Left hindlimb (tissue), 1 donor: ENCODE data around the gene CTPS2.
"Not testable (repeated sequence)": the region's sequence is repeated elsewhere in the genome, so short reads cannot be mapped to it uniquely, and the experiment has no call there.

Experiments used
- DNase-seq: peaks from one replicate; pipeline ENCODE4 v3.0.0-alpha.2; 2018

CTPS2 gene

GRCh38 chrX:16651391-16652024 is 61.0 kb downstream of the CTPS2 start:
- DNase-seq = no peak

- no peak for DNase-seq
Observed at GRCh38 chrX:16649858-16650257, 62.6 kb downstream of the CTPS2 start, which contains the start of gene S100G. S100G (plus strand) TSS chrX:16650158; CDS start chrX:16651007, 849 bp downstream.

- no peak for DNase-seq
Observed at GRCh38 chrX:16646366-16647138, 65.9 kb downstream of the CTPS2 start.

- no peak for DNase-seq
Observed at GRCh38 chrX:16643176-16643575, 69.3 kb downstream of the CTPS2 start.

- DNase-seq = no peak
Observed at GRCh38 chrX:16640823-16641222, 71.6 kb downstream of the CTPS2 start.

- DNase-seq = no peak
Observed at GRCh38 chrX:16639966-16640365, 72.5 kb downstream of the CTPS2 start.

- DNase-seq = no peak
Observed at GRCh38 chrX:16638533-16638932, 73.9 kb downstream of the CTPS2 start.

GRCh38 chrX:16635596-16635995 is 76.9 kb downstream of the CTPS2 start:
- DNase-seq = no peak

- DNase-seq = no peak
Observed at GRCh38 chrX:16635040-16635439, 77.4 kb downstream of the CTPS2 start.

GRCh38 chrX:16633754-16634153 is 78.7 kb downstream of the CTPS2 start:
- DNase-seq = no peak

- no peak for DNase-seq
Observed at GRCh38 chrX:16629909-16630308, 82.6 kb downstream of the CTPS2 start.

GRCh38 chrX:16628946-16629595 is 83.4 kb downstream of the CTPS2 start:
- no peak for DNase-seq

GRCh38 chrX:16628511-16628910 is 84.0 kb downstream of the CTPS2 start:
- DNase-seq = not testable (repeated sequence)

GRCh38 chrX:16619024-16619423 is 93.4 kb downstream of the CTPS2 start:
- no peak for DNase-seq

- no peak for DNase-seq
Observed at GRCh38 chrX:16618422-16618821, 94.0 kb downstream of the CTPS2 start.

GRCh38 chrX:16617382-16617781 is 95.1 kb downstream of the CTPS2 start:
- no peak for DNase-seq

- no peak for DNase-seq
Observed at GRCh38 chrX:16612257-16612897, 100.1 kb downstream of the CTPS2 start.

- not testable (repeated sequence) for DNase-seq
Observed at GRCh38 chrX:16610654-16611053, 101.8 kb downstream of the CTPS2 start.

GRCh38 chrX:16610121-16610621 is 102.3 kb downstream of the CTPS2 start:
- DNase-seq = no peak

GRCh38 chrX:16606142-16606720 is 106.2 kb downstream of the CTPS2 start:
- DNase-seq = no peak

GRCh38 chrX:16604337-16604736 is 108.1 kb downstream of the CTPS2 start:
- DNase-seq = no peak

- no peak for DNase-seq
Observed at GRCh38 chrX:16603822-16604221, 108.6 kb downstream of the CTPS2 start.

- not testable (repeated sequence) for DNase-seq
Observed at GRCh38 chrX:16603235-16603634, 109.2 kb downstream of the CTPS2 start.
